H1 (cell line): Measurements from ENCODE around the gene CLDN25. TPM values are rescaled to one million over a fixed set of nuclear protein-coding genes. Genes with fewer than 3 reads are reported as not detected.

Experiments used
- CTCF ChIA-PET: fragments of 300-600 bp; sonication (Branson Sonifier 250); formaldehyde crosslinking; loops from one replicate; lab custom pipeline; 2021; ENCODE audit not compliant: partially characterized antibody; lab: Charles Lee
- POLR2A ChIA-PET: fragments of 300-600 bp; sonication (Branson Sonifier 250); formaldehyde crosslinking; loops from one replicate; lab custom pipeline; 2021; ENCODE audit warnings: inconsistent platforms; ENCODE audit not compliant: partially characterized antibody; lab: Charles Lee
- DNase-seq, 2 experiments: peaks; one replicate each; pipeline versions ENCODE4 v3.0.0 to v3.0.0-alpha.2; 2010 to 2022; ENCODE audit warnings: low spot score in 2 of 2, low read depth in 1 of 2, mixed read lengths in 1 of 2
- FAIRE-seq: peaks from 2 replicates; lab custom pipeline; 2011; peaks lifted over from hg19 to GRCh38; lab: Jason Lieb, UNC
- H2AFZ ChIP-seq: 2 replicates; pipeline ENCODE4 v1.8.1; 2012; ENCODE audit warnings: low read length, inconsistent platforms
- H2AK5ac ChIP-seq: 2 replicates; pipeline ENCODE4 v1.6.1; 2013; ENCODE audit warnings: low read depth, low read length
- H2BK120ac ChIP-seq: replicated peaks from 2 replicates; pipeline ENCODE3; 2013; ENCODE audit warnings: low read depth, low read length, inconsistent platforms
- H2BK12ac ChIP-seq: 2 replicates; pipeline ENCODE4 v1.6.1; 2013; ENCODE audit warnings: low read depth, low read length
- H2BK15ac ChIP-seq: 2 replicates; pipeline ENCODE4 v1.6.1; 2013; ENCODE audit warnings: low read length
- H2BK20ac ChIP-seq: 2 replicates; pipeline ENCODE4 v1.6.1; 2013; ENCODE audit warnings: low read length
- H2BK5ac ChIP-seq: 2 replicates; pipeline ENCODE4 v1.6.1; 2013; ENCODE audit warnings: low read depth, low read length
- H3K14ac ChIP-seq: 2 replicates; pipeline ENCODE4 v1.6.1; 2013; ENCODE audit warnings: inconsistent platforms; ENCODE audit not compliant: insufficient read length
- H3K18ac ChIP-seq: 2 replicates; pipeline ENCODE4 v1.6.1; 2013; ENCODE audit warnings: low read length; ENCODE audit errors: extremely low read depth
- H3K23ac ChIP-seq: 2 replicates; pipeline ENCODE4 v1.6.1; 2013; ENCODE audit warnings: inconsistent platforms; ENCODE audit not compliant: insufficient read length
- H3K23me2 ChIP-seq: 2 replicates; pipeline ENCODE4 v1.6.1; 2013; ENCODE audit warnings: low read depth, low read length
- H3K27ac ChIP-seq: 2 replicates; pipeline ENCODE4 v1.6.1; 2011; ENCODE audit warnings: low read depth, low read length, inconsistent platforms
- H3K27me3 ChIP-seq, 4 experiments: replicated peaks in 1 of 4; 1 replicate in 1 of 4; 2 replicates in 3 of 4; pipeline versions ENCODE4 v1.6.1 to v1.8.1; 2011 to 2013; ENCODE audit warnings: low read length in 3 of 4, mild to moderate bottlenecking in 3 of 4, inconsistent platforms in 2 of 4, mixed read lengths in 2 of 4, moderate library complexity in 1 of 4; ENCODE audit not compliant: control insufficient read depth in 3 of 4, insufficient read depth in 3 of 4; ENCODE audit errors: extremely low read depth in 1 of 4
- H3K36me3 ChIP-seq, 4 experiments: 2 replicates each; pipeline versions ENCODE4 v1.6.1 to v1.8.1; 2011 to 2013; ENCODE audit warnings: mild to moderate bottlenecking in 4 of 4, low read length in 3 of 4, moderate library complexity in 2 of 4, control low read depth in 1 of 4, inconsistent platforms in 1 of 4; ENCODE audit not compliant: insufficient read depth in 4 of 4, control insufficient read depth in 2 of 4
- H3K4ac ChIP-seq: replicated peaks from 2 replicates; pipeline ENCODE3; 2013; ENCODE audit warnings: low read length, low read depth, mixed read lengths, inconsistent platforms; ENCODE audit not compliant: insufficient read length
- H3K4me1 ChIP-seq, 4 experiments: replicated peaks in 1 of 4; 1 replicate in 1 of 4; 2 replicates in 3 of 4; pipeline versions ENCODE4 v1.6.1 to v1.8.1; 2011 to 2013; ENCODE audit warnings: low read length in 3 of 4, inconsistent platforms in 2 of 4, mixed read lengths in 1 of 4; ENCODE audit not compliant: insufficient read depth in 4 of 4, control insufficient read depth in 3 of 4
- H3K4me2 ChIP-seq, 2 experiments: 2 replicates each; pipeline versions ENCODE4 v1.6.1 to v1.8.1; 2011 to 2013; ENCODE audit warnings: low read depth in 2 of 2, low read length in 2 of 2, control low read depth in 1 of 2, inconsistent platforms in 1 of 2, mild to moderate bottlenecking in 1 of 2; ENCODE audit not compliant: insufficient read depth in 1 of 2
- H3K4me3 ChIP-seq, 4 experiments: fragments of 200-600, 300-600 bp in 1 of 4; sonication (generic), shearing (Covaris generic), sonication (Bioruptor Twin) in 1 of 4; 2 replicates each; pipeline versions ENCODE4 v1.5.1 to v1.8.1; 2011 to 2016; ENCODE audit warnings: low read length in 4 of 4, low read depth in 3 of 4, control low read depth in 2 of 4, inconsistent platforms in 2 of 4, mild to moderate bottlenecking in 2 of 4, mixed read lengths in 1 of 4, moderate library complexity in 1 of 4; ENCODE audit not compliant: insufficient read depth in 2 of 4; ENCODE audit errors: extremely low read depth in 1 of 4
- H3K56ac ChIP-seq: replicated peaks from 2 replicates; pipeline ENCODE3; 2013; ENCODE audit warnings: low read depth, mild to moderate bottlenecking, mixed read lengths, low read length, inconsistent platforms; ENCODE audit not compliant: insufficient read length
- H3K79me1 ChIP-seq: 2 replicates; pipeline ENCODE4 v1.6.1; 2013; ENCODE audit warnings: low read depth, low read length, control low read depth
- H3K79me2 ChIP-seq, 2 experiments: 2 replicates each; pipeline versions ENCODE4 v1.6.1 to v1.8.1; 2012 to 2013; ENCODE audit warnings: low read length in 2 of 2, mild to moderate bottlenecking in 2 of 2, inconsistent platforms in 1 of 2; ENCODE audit not compliant: insufficient read depth in 2 of 2, control insufficient read depth in 1 of 2
- H3K9ac ChIP-seq, 4 experiments: replicated peaks in 1 of 4; 1 replicate in 1 of 4; 2 replicates in 3 of 4; pipeline versions ENCODE4 v1.6.1 to v1.8.1; 2011 to 2013; ENCODE audit warnings: low read depth in 3 of 4, low read length in 3 of 4, control low read depth in 2 of 4, mild to moderate bottlenecking in 2 of 4, moderate library complexity in 2 of 4, inconsistent platforms in 1 of 4; ENCODE audit errors: extremely low read depth in 1 of 4
- H3K9me3 ChIP-seq, 2 experiments: 2 replicates each; pipeline versions ENCODE4 v1.6.1 to v1.8.1; 2012 to 2013; ENCODE audit warnings: mild to moderate bottlenecking in 2 of 2, moderate library complexity in 2 of 2, control low read depth in 1 of 2, inconsistent platforms in 1 of 2, low read depth in 1 of 2, low read length in 1 of 2, mixed read lengths in 1 of 2; ENCODE audit not compliant: insufficient read depth in 2 of 2
- H4K20me1 ChIP-seq, 2 experiments: replicated peaks in 1 of 2; 2 replicates each; pipeline versions ENCODE3 to v1.8.1; 2011 to 2013; ENCODE audit warnings: inconsistent platforms in 2 of 2, low read length in 2 of 2, mild to moderate bottlenecking in 1 of 2; ENCODE audit not compliant: insufficient read depth in 2 of 2, control insufficient read depth in 1 of 2
- H4K5ac ChIP-seq: 2 replicates; pipeline ENCODE4 v1.6.1; 2013; ENCODE audit warnings: low read length, low read depth, mixed read lengths, inconsistent platforms; ENCODE audit not compliant: insufficient read length
- H4K8ac ChIP-seq: 2 replicates; pipeline ENCODE4 v1.8.0; 2013; ENCODE audit warnings: mild to moderate bottlenecking, moderate library complexity, low read length, inconsistent platforms; ENCODE audit not compliant: insufficient read depth; ENCODE audit errors: extremely low read depth
- H4K91ac ChIP-seq: replicated peaks from 2 replicates; pipeline ENCODE3; 2013; ENCODE audit warnings: low read length, mixed read lengths, inconsistent platforms; ENCODE audit not compliant: insufficient read length
- EZH2 ChIP-seq: fragments of 200-600 bp; sonication (generic); IDR thresholded peaks from 2 replicates; pipeline ENCODE4 v1.7.1; 2012; ENCODE audit warnings: low read depth, mild to moderate bottlenecking, moderate library complexity, low read length, inconsistent platforms; ENCODE audit not compliant: severe bottlenecking
- GABPA ChIP-seq: IDR thresholded peaks from 2 replicates; pipeline ENCODE4 v1.6.1; 2011; ENCODE audit warnings: mild to moderate bottlenecking, low read length, moderate library complexity, borderline replicate concordance; ENCODE audit not compliant: insufficient read depth
- GTF2F1 ChIP-seq: IDR thresholded peaks from 2 replicates; pipeline ENCODE4 v1.6.1; 2012; ENCODE audit warnings: low read depth, low read length, improper control_type of control experiment, borderline replicate concordance
- POU5F1 ChIP-seq: IDR thresholded peaks from 2 replicates; pipeline ENCODE4 v1.6.1; 2011; ENCODE audit warnings: low read depth, mild to moderate bottlenecking, low read length, moderate library complexity
- RXRA ChIP-seq: IDR thresholded peaks from 2 replicates; pipeline ENCODE4 v1.6.1; 2011; ENCODE audit warnings: low read depth, mild to moderate bottlenecking, low read length, moderate library complexity; ENCODE audit not compliant: insufficient read depth
- SRF ChIP-seq: IDR thresholded peaks from 2 replicates; pipeline ENCODE4 v1.6.1; 2011; ENCODE audit warnings: mild to moderate bottlenecking, low read depth, low read length, moderate library complexity
- TCF12 ChIP-seq: IDR thresholded peaks from 2 replicates; pipeline ENCODE4 v1.6.1; 2011; ENCODE audit warnings: low read depth, mild to moderate bottlenecking, low read length
- WGBS, 2 experiments: shearing (Covaris generic) in 1 of 2; methylation state at CpG; one replicate each; pipeline versions ENCODE4 v1.1.6 to v1.1.7; 2013 to 2015; ENCODE audit warnings: low lambda C conversion rate in 2 of 2, mixed read lengths in 2 of 2, inconsistent platforms in 1 of 2, low coverage in 1 of 2, missing lambda C conversion rate in 1 of 2; ENCODE audit not compliant: insufficient replicate concordance in 2 of 2, insufficient coverage in 1 of 2, insufficient read length in 1 of 2; ENCODE audit errors: extremely low coverage in 1 of 2, missing lambda C conversion rate in 1 of 2; 5-methylcytosine and 5-hydroxymethylcytosine counted together
- polyA plus RNA-seq, 7 experiments: library from polyadenylated mRNA; depleted of rRNA in 3 of 7; stranded (reverse) in 5 of 7; unstranded in 2 of 7; fragments of >200 nt in 5 of 7; fragments of 200-250 nt in 2 of 7; gene quantifications; 1 replicate in 5 of 7; 2 replicates in 1 of 7; 4 replicates in 1 of 7; pipeline versions ENCODE4 v1.2.1 to v1.2.3, GENCODE V29; 2011 to 2013; ENCODE audit warnings: missing spikeins in 2 of 7, mixed read lengths in 2 of 7
- total RNA-seq: library from RNA; stranded (reverse); fragmentation: NEBNext Ultra II Directional; extraction: Animal tissue kit (Norgen Biotek cat#: 25700); gene quantifications from 2 replicates; pipeline ENCODE4 v1.2.1, GENCODE V29; 2021
- TF ChIP-seq, protein P1 (sequence below): IDR thresholded peaks from 2 replicates; pipeline ENCODE4 v1.6.1; 2012; ENCODE audit warnings: inconsistent platforms

The CLDN25 gene
- total and polyA plus RNA-seq, 2 of the 8 experiments (the other 6 are each of a cell fraction or from before 2014, with no cell fraction given), result not detected

DNA sequence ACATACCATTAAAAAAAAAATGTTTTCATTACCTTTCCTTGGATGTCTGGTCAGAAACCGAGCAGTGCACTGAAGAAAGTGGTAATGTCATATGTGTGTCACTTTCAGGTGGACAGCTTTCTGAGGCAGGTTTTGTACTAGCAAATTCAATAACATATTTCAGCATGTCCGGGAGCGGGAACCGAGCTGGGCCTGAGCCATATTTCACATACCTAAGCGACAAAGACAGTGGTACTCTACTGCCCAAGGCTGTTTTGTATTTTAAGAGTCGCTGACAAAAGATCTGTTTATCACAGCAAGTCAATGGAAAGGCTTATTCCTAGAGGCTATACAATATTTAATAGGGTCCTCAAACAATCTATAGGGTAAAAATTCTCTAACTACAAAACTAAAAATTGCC, 38.0 kb downstream of the CLDN25 start:
- Histone ChIP-seq H2AFZ (no peak overlapping the region), H3K79me2 (no peaks in the 10 kb centered on the region), H3K4me3 (no peak overlapping the region), H3K18ac (no peak overlapping the region), H4K91ac (no peak overlapping the region), H3K27me3 (no peaks in the 10 kb centered on the region), H2BK20ac (no peak overlapping the region), H3K9me3 (no peaks in the 10 kb centered on the region), H2BK12ac (no peak overlapping the region), H2BK120ac (no peak overlapping the region), H3K14ac (no peak overlapping the region), H2AK5ac (no peak overlapping the region), H2BK5ac (no peak overlapping the region), H3K4me1 (no peaks in the 10 kb centered on the region), H3K9ac (no peak overlapping the region), H4K20me1 (no peaks in the 10 kb centered on the region), H3K23ac (no peak overlapping the region), H3K79me1 (0 out of 2 replicates have a peak, but pooled peaks cover 2% of the 10 kb centered on the region), H4K8ac (no peak overlapping the region), H3K36me3 (peaks cover 17 to 78% (median 45%) of the 10 kb centered on the region in 4 experiments), H3K27ac (no peak overlapping the region), H3K4ac (no peak overlapping the region), H4K5ac (no peak overlapping the region), H3K23me2 (no peaks in the 10 kb centered on the region), H3K4me2 (no peak overlapping the region), H2BK15ac (no peak overlapping the region), H3K56ac (no peak overlapping the region)
- CTCF ChIA-PET, result interaction anchor here (1.2 to 1.7 kb wide), 2 partner anchors 11 to 16 kb away, joined by 4 to 10 read pairs; no protein-coding TSS in a partner anchor
- 90% methylated on average over 6 of the region's 6 CpGs; no CpG with 5 or more reads in 1 of the 2 experiments for WGBS, 2 experiments
- FAIRE-seq (no peak), DNase-seq (no peak)
- POLR2A ChIA-PET, result interaction anchor here (1.2 to 1.6 kb wide), 2 partner anchors 18 to 58 kb away, joined by 3 to 5 read pairs; partner anchors contain the start of gene USP28
- TF ChIP-seq TCF12 (no peak), SRF (no peak), GTF2F1 (no peak), EZH2 (no peak), RXRA (no peak), GABPA (no peak), POU5F1 (no peak)
- TF ChIP-seq, protein P1, sequence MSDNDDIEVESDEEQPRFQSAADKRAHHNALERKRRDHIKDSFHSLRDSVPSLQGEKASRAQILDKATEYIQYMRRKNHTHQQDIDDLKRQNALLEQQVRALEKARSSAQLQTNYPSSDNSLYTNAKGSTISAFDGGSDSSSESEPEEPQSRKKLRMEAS, result no peak
